Testis (tissue), 2 donors: ENCODE data around the gene CLCN4.

Source experiments
- CTCF ChIP-seq, 3 experiments: fragments of 450-650 bp in 2 of 3; fragments of 200-600 bp in 1 of 3; sonication (generic) in 1 of 3; IDR thresholded peaks; one replicate each; pipeline ENCODE4 v1.5.1; 2016 to 2019; ENCODE audit warnings: antibody characterized with exemption in 3 of 3, mild to moderate bottlenecking in 2 of 3, moderate library complexity in 1 of 3
- POLR2A ChIP-seq: fragments of 450-650 bp; IDR thresholded peaks from one replicate; pipeline ENCODE4 v1.6.1; 2017; ENCODE audit warnings: antibody characterized with exemption, mild to moderate bottlenecking, moderate library complexity

GRCh38 chrX:10155137-10155536 lies 1.6 kb upstream of the CLCN4 start:
- TF ChIP-seq CTCF (IDR thresholded peaks at IDR 0.05) (no peak), POLR2A (no peak)
